HUES6 (cell line): ENCODE data around the gene ZFHX3.
"Not testable (repeated sequence)": the region's sequence is repeated elsewhere in the genome, so short reads cannot be mapped to it uniquely, and the experiment has no call there.

Experiments used
- H3K27ac ChIP-seq: 2 replicates; pipeline ENCODE4 v1.7.0; 2013; ENCODE audit warnings: low read depth, mild to moderate bottlenecking, low read length, inconsistent platforms
- H3K27me3 ChIP-seq: 2 replicates; pipeline ENCODE4 v1.6.1; 2013; ENCODE audit warnings: low read length; ENCODE audit not compliant: control insufficient read depth, insufficient read depth
- H3K36me3 ChIP-seq: 2 replicates; pipeline ENCODE4 v1.6.1; 2013; ENCODE audit warnings: low read length; ENCODE audit not compliant: control insufficient read depth, insufficient read depth
- H3K4me1 ChIP-seq: 2 replicates; pipeline ENCODE4 v1.6.1; 2013; ENCODE audit warnings: low read length; ENCODE audit not compliant: control insufficient read depth, insufficient read depth
- H3K4me3 ChIP-seq: 2 replicates; pipeline ENCODE4 v1.5.1; 2013; ENCODE audit warnings: low read depth, low read length
- H3K9ac ChIP-seq: one replicate; pipeline ENCODE4 v1.6.1; 2013; ENCODE audit warnings: mild to moderate bottlenecking, low read length
- H3K9me3 ChIP-seq: 2 replicates; pipeline ENCODE4 v1.6.1; 2013; ENCODE audit warnings: low read depth, low read length; ENCODE audit not compliant: control insufficient read depth, insufficient read depth

The ZFHX3 gene

GRCh38 chr16:73017321-73017720 lies 30.6 kb downstream of the ZFHX3 start:
- no peaks in the 10 kb centered on the region for H3K9me3 ChIP-seq
- no peak overlapping the region for H3K27ac ChIP-seq
- H3K36me3 ChIP-seq, result no peaks in the 10 kb centered on the region
- H3K4me1 ChIP-seq, result 0 out of 2 replicates have a peak, but pooled peaks cover 4% of the 10 kb centered on the region
- H3K27me3 ChIP-seq, result peaks cover 6% of the 10 kb centered on the region
- H3K9ac ChIP-seq, result no peak overlapping the region
- H3K4me3 ChIP-seq, result no peak overlapping the region

GRCh38 chr16:73016488-73016830 lies 31.5 kb downstream of the ZFHX3 start:
- Histone ChIP-seq H3K9me3 (no peaks in the 10 kb centered on the region), H3K4me1 (0 out of 2 replicates have a peak, but pooled peaks cover 4% of the 10 kb centered on the region), H3K27ac (no peak overlapping the region), H3K9ac (no peak overlapping the region), H3K4me3 (no peak overlapping the region), H3K36me3 (no peaks in the 10 kb centered on the region), H3K27me3 (no peaks in the 10 kb centered on the region)

GRCh38 chr16:73015612-73016487 lies 32.1 kb downstream of the ZFHX3 start:
- no peak overlapping the region for H3K9ac ChIP-seq
- H3K36me3 ChIP-seq, result no peaks in the 10 kb centered on the region
- no peaks in the 10 kb centered on the region for H3K27me3 ChIP-seq
- no peak overlapping the region for H3K27ac ChIP-seq
- no peaks in the 10 kb centered on the region for H3K9me3 ChIP-seq
- H3K4me3 ChIP-seq, result no peak overlapping the region
- 0 out of 2 replicates have a peak, but pooled peaks cover 4% of the 10 kb centered on the region for H3K4me1 ChIP-seq

GRCh38 chr16:73014768-73015167 lies 33.2 kb downstream of the ZFHX3 start:
- no peak overlapping the region for H3K27ac ChIP-seq
- H3K4me1 ChIP-seq, result no peaks in the 10 kb centered on the region
- H3K36me3 ChIP-seq, result no peaks in the 10 kb centered on the region

GRCh38 chr16:73013974-73014373 lies 34.0 kb downstream of the ZFHX3 start:
- Histone ChIP-seq H3K4me1 (no peaks in the 10 kb centered on the region), H3K4me3 (no peak overlapping the region), H3K27ac (no peak overlapping the region), H3K9me3 (no peaks in the 10 kb centered on the region), H3K27me3 (no peaks in the 10 kb centered on the region), H3K36me3 (no peaks in the 10 kb centered on the region), H3K9ac (no peak overlapping the region)

More at GRCh38 chr16:73014768-73015167, 33.2 kb downstream of the ZFHX3 start:
- H3K9ac ChIP-seq, result no peak overlapping the region
- no peak overlapping the region for H3K4me3 ChIP-seq
- H3K27me3 ChIP-seq, result no peaks in the 10 kb centered on the region
- H3K9me3 ChIP-seq, result no peaks in the 10 kb centered on the region

- H3K27ac ChIP-seq, result no peak overlapping the region
- no peaks in the 10 kb centered on the region for H3K9me3 ChIP-seq
- H3K4me1 ChIP-seq, result no peaks in the 10 kb centered on the region
- no peaks in the 10 kb centered on the region for H3K36me3 ChIP-seq
- no peak overlapping the region for H3K4me3 ChIP-seq
- H3K9ac ChIP-seq, result no peak overlapping the region
- H3K27me3 ChIP-seq, result no peaks in the 10 kb centered on the region
Measured at GRCh38 chr16:73012341-73012740, 35.6 kb downstream of the ZFHX3 start.

- Histone ChIP-seq H3K4me1 (no peaks in the 10 kb centered on the region), H3K9ac (no peak overlapping the region), H3K9me3 (no peaks in the 10 kb centered on the region), H3K27ac (no peak overlapping the region), H3K4me3 (no peak overlapping the region), H3K36me3 (no peaks in the 10 kb centered on the region), H3K27me3 (no peaks in the 10 kb centered on the region)
Measured at GRCh38 chr16:73011926-73012325, 36.0 kb downstream of the ZFHX3 start.

GRCh38 chr16:73010150-73010676 lies 37.7 kb downstream of the ZFHX3 start:
- Histone ChIP-seq H3K36me3 (no peaks in the 10 kb centered on the region), H3K4me3 (no peak overlapping the region), H3K9me3 (no peaks in the 10 kb centered on the region), H3K4me1 (no peaks in the 10 kb centered on the region), H3K27me3 (no peaks in the 10 kb centered on the region), H3K27ac (no peak overlapping the region), H3K9ac (no peak overlapping the region)

GRCh38 chr16:73009710-73010109 lies 38.2 kb downstream of the ZFHX3 start:
- not testable (repeated sequence) for H3K27ac ChIP-seq, H3K36me3 ChIP-seq, H3K27me3 ChIP-seq, H3K9me3 ChIP-seq, H3K9ac ChIP-seq, H3K4me1 ChIP-seq, H3K4me3 ChIP-seq

GRCh38 chr16:73006026-73006425 lies 41.9 kb downstream of the ZFHX3 start:
- Histone ChIP-seq H3K27me3 (no peaks in the 10 kb centered on the region), H3K9me3 (peaks cover 6% of the 10 kb centered on the region), H3K4me1 (no peaks in the 10 kb centered on the region), H3K36me3 (no peaks in the 10 kb centered on the region), H3K27ac (no peak overlapping the region), H3K9ac (no peak overlapping the region), H3K4me3 (no peak overlapping the region)

- Histone ChIP-seq H3K27me3 (no peaks in the 10 kb centered on the region), H3K9me3 (peaks cover 11% of the 10 kb centered on the region), H3K4me1 (no peaks in the 10 kb centered on the region), H3K9ac (no peak overlapping the region), H3K4me3 (no peak overlapping the region), H3K27ac (no peak overlapping the region), H3K36me3 (no peaks in the 10 kb centered on the region)
Measured at GRCh38 chr16:73002866-73003265, 45.1 kb downstream of the ZFHX3 start.
